Smooth muscle cell (in vitro differentiated cells): ENCODE measurements around the gene HMCN2. TPM values are rescaled to one million over a fixed set of nuclear protein-coding genes. Genes with fewer than 3 reads are reported as not detected.

Source experiments
- DNase-seq: peaks from one replicate; lab custom pipeline; 2025; ENCODE audit not compliant: unreplicated experiment; lab: John Stamatoyannopoulos, UW
- H2AFZ ChIP-seq: fragments of 200-600 bp; sonication (generic); 2 replicates; pipeline ENCODE4 v1.6.0; 2016; ENCODE audit warnings: antibody characterized with exemption, low read depth, mild to moderate bottlenecking
- H3F3A ChIP-seq: fragments of 200-600 bp; sonication (generic); 2 replicates; pipeline ENCODE4 v1.6.0; 2017; ENCODE audit warnings: antibody characterized with exemption, low read depth
- H3K27ac ChIP-seq: fragments of 200-600 bp; sonication (generic); 2 replicates; pipeline ENCODE4 v1.5.1; 2016; ENCODE audit warnings: low read depth, mild to moderate bottlenecking
- H3K27me3 ChIP-seq: fragments of 200-600 bp; sonication (generic); 2 replicates; pipeline ENCODE4 v1.6.1; 2016; ENCODE audit warnings: low read depth, mild to moderate bottlenecking
- H3K36me3 ChIP-seq: fragments of 200-600 bp; sonication (generic); 2 replicates; pipeline ENCODE4 v1.5.1; 2016; ENCODE audit warnings: low read depth
- H3K4me1 ChIP-seq: fragments of 200-600 bp; sonication (generic); 2 replicates; pipeline ENCODE4 v1.5.1; 2016; ENCODE audit warnings: low read depth
- H3K4me2 ChIP-seq: fragments of 200-600 bp; sonication (generic); 2 replicates; pipeline ENCODE4 v1.6.0; 2016; ENCODE audit warnings: mild to moderate bottlenecking
- H3K4me3 ChIP-seq: fragments of 200-600 bp; sonication (generic); 2 replicates; pipeline ENCODE4 v1.5.1; 2016; ENCODE audit warnings: mild to moderate bottlenecking
- H3K79me2 ChIP-seq: fragments of 200-600 bp; sonication (generic); 2 replicates; pipeline ENCODE4 v1.6.0; 2016; ENCODE audit warnings: low read depth, mild to moderate bottlenecking
- H3K9ac ChIP-seq: fragments of 200-600 bp; sonication (generic); 2 replicates; pipeline ENCODE4 v1.6.0; 2016; ENCODE audit warnings: low read depth
- H3K9me3 ChIP-seq: fragments of 200-600 bp; sonication (generic); replicated peaks from 2 replicates; pipeline ENCODE4 v1.5.1; 2016; ENCODE audit warnings: low read depth
- H4K20me1 ChIP-seq: fragments of 200-600 bp; sonication (generic); 2 replicates; pipeline ENCODE4 v1.6.0; 2016; ENCODE audit warnings: low read depth
- CTCF ChIP-seq: fragments of 200-600 bp; sonication (generic); IDR thresholded peaks from 2 replicates; pipeline ENCODE4 v1.5.1; 2017; ENCODE audit warnings: borderline replicate concordance, mild to moderate bottlenecking, antibody characterized with exemption; ENCODE audit not compliant: insufficient read depth, poor library complexity, severe bottlenecking
- WGBS: methylation state at CpG from one replicate; pipeline ENCODE4 v1.1.7; 2016; ENCODE audit warnings: low lambda C conversion rate; 5-methylcytosine and 5-hydroxymethylcytosine counted together
- polyA plus RNA-seq: library from polyadenylated mRNA; unstranded; fragments of >200 nt; fragmentation: Nextera tagmentation; extraction: Ambion mirVana; gene quantifications from 2 replicates; pipeline ENCODE4 v1.2.1, GENCODE V29; 2016
- total RNA-seq: library from RNA; depleted of rRNA; stranded (reverse); fragments of >200 nt; gene quantifications from 2 replicates; pipeline ENCODE4 v1.2.3, GENCODE V29; 2014

The HMCN2 gene
- total and polyA plus RNA-seq, 2 experiments from 2014 or later: under 0.01 TPM; not detected in 1

GRCh38 chr9:130309689-130310455, 44.3 kb downstream of the HMCN2 start:
- Histone ChIP-seq H3K9me3 (no peaks in the 10 kb centered on the region), H4K20me1 (no peaks in the 10 kb centered on the region), H3K4me3 (no peak overlapping the region), H3K79me2 (no peaks in the 10 kb centered on the region), H2AFZ (no peak overlapping the region), H3K4me1 (no peaks in the 10 kb centered on the region), H3K27me3 (no peaks in the 10 kb centered on the region), H3F3A (no peaks in the 10 kb centered on the region), H3K27ac (no peak overlapping the region), H3K36me3 (no peaks in the 10 kb centered on the region), H3K9ac (no peak overlapping the region), H3K4me2 (no peak overlapping the region)
- no peak for TF ChIP-seq CTCF
- DNase-seq: no peak
- WGBS: 95% methylated on average over 13 of the region's 13 CpGs

DNA sequence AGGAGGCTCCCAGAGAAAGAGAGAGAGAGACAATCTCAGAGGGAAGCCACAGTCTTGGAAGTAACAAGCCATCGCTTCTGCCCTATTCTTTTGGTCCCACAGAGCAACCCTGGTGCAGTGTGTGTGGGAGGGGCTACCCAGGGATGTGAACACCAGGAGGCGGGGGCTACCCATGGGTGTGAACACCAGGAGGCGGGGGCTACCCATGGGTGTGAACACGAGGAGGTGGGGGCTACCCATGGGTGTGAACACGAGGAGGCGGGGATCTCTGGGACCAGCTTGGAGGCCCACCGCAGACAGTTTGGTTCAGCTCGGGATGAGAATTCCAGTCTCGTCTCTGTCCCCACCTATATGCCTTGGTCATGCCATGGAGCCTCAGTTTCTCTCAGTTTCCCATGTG, 44.9 kb downstream of the HMCN2 start:
- no peaks in the 10 kb centered on the region for H3K4me1 ChIP-seq
- H3F3A ChIP-seq: no peaks in the 10 kb centered on the region
- no peak overlapping the region for H3K4me3 ChIP-seq
- no peaks in the 10 kb centered on the region for H3K9me3 ChIP-seq
- H3K27ac ChIP-seq: no peak overlapping the region
- no peak overlapping the region for H3K9ac ChIP-seq
- no peaks in the 10 kb centered on the region for H4K20me1 ChIP-seq
- no peak for TF ChIP-seq CTCF
- no peak overlapping the region for H2AFZ ChIP-seq
- no peaks in the 10 kb centered on the region for H3K79me2 ChIP-seq
- 88% methylated on average over 9 of the region's 9 CpGs for WGBS
- DNase-seq: no peak
- no peaks in the 10 kb centered on the region for H3K36me3 ChIP-seq
- no peaks in the 10 kb centered on the region for H3K27me3 ChIP-seq
- H3K4me2 ChIP-seq: no peak overlapping the region

GRCh38 chr9:130311003-130311402, 45.4 kb downstream of the HMCN2 start:
- H3K27ac ChIP-seq: no peak overlapping the region
- no peaks in the 10 kb centered on the region for H3K36me3 ChIP-seq
- no peak overlapping the region for H3K4me2 ChIP-seq
- H2AFZ ChIP-seq: no peak overlapping the region
- no peaks in the 10 kb centered on the region for H3K9me3 ChIP-seq
- no peaks in the 10 kb centered on the region for H3K4me1 ChIP-seq
- no peak for TF ChIP-seq CTCF
- H3F3A ChIP-seq: no peaks in the 10 kb centered on the region
- no peaks in the 10 kb centered on the region for H3K79me2 ChIP-seq
- no peaks in the 10 kb centered on the region for H4K20me1 ChIP-seq
- no peak overlapping the region for H3K4me3 ChIP-seq
- no peak overlapping the region for H3K9ac ChIP-seq
- DNase-seq: no peak
- 89% methylated on average over 10 of the region's 10 CpGs for WGBS
- H3K27me3 ChIP-seq: no peaks in the 10 kb centered on the region
